Endodermal cell (in vitro differentiated cells): ENCODE measurements around the gene CC2D2A. TPM values are rescaled to one million over a fixed set of nuclear protein-coding genes. Genes with fewer than 3 reads are reported as not detected.

Experiments
- DNase-seq: peaks from one replicate; pipeline ENCODE4 v3.0.0-alpha.2; 2017
- H3K27ac ChIP-seq: 2 replicates; pipeline ENCODE4 v1.5.1; 2013; ENCODE audit warnings: mild to moderate bottlenecking, low read depth, low read length, moderate library complexity
- H3K27me3 ChIP-seq: 2 replicates; pipeline ENCODE4 v1.6.1; 2013; ENCODE audit warnings: mild to moderate bottlenecking, low read length, moderate library complexity; ENCODE audit not compliant: insufficient read depth, control insufficient read depth, poor library complexity, severe bottlenecking
- H3K36me3 ChIP-seq: 2 replicates; pipeline ENCODE4 v1.7.0; 2013; ENCODE audit warnings: mild to moderate bottlenecking, low read length, moderate library complexity; ENCODE audit not compliant: control insufficient read depth, insufficient read depth
- H3K4me1 ChIP-seq: one replicate; pipeline ENCODE4 v1.7.0; 2013; ENCODE audit warnings: low read length; ENCODE audit not compliant: control insufficient read depth, insufficient read depth
- H3K4me3 ChIP-seq: 2 replicates; pipeline ENCODE4 v1.5.1; 2013; ENCODE audit warnings: mild to moderate bottlenecking, low read length, moderate library complexity
- H3K9ac ChIP-seq: 2 replicates; pipeline ENCODE4 v1.6.1; 2013; ENCODE audit warnings: mild to moderate bottlenecking, low read length, moderate library complexity; ENCODE audit not compliant: poor library complexity, severe bottlenecking; ENCODE audit errors: extremely low read depth
- H3K9me3 ChIP-seq: 2 replicates; pipeline ENCODE4 v1.6.1; 2013; ENCODE audit warnings: mild to moderate bottlenecking, low read length, moderate library complexity; ENCODE audit not compliant: control insufficient read depth
- H3K27ac Mint-ChIP-seq: 2 replicates; pipeline ENCODE4 v1.8.0; 2020; ENCODE audit warnings: mixed read lengths
- H3K27me3 Mint-ChIP-seq: 2 replicates; pipeline ENCODE4 v1.8.0; 2021; ENCODE audit warnings: mild to moderate bottlenecking, mixed read lengths; ENCODE audit not compliant: insufficient read depth
- H3K36me3 Mint-ChIP-seq: 2 replicates; pipeline ENCODE4 v1.8.0; 2020; ENCODE audit warnings: low read depth, mixed read lengths
- H3K4me1 Mint-ChIP-seq: 2 replicates; pipeline ENCODE4 v1.8.0; 2020; ENCODE audit warnings: mixed read lengths
- H3K4me3 Mint-ChIP-seq: 2 replicates; pipeline ENCODE4 v1.8.0; 2020; ENCODE audit warnings: mild to moderate bottlenecking, moderate library complexity, mixed read lengths
- H3K9me3 Mint-ChIP-seq: 2 replicates; pipeline ENCODE4 v1.8.0; 2020; ENCODE audit warnings: mild to moderate bottlenecking, mixed read lengths
- WGBS, 2 experiments: methylation state at CpG; one replicate each; pipeline versions ENCODE4 v1.1.5 to v1.1.7; 2013; ENCODE audit warnings: missing lambda C conversion rate in 2 of 2, mixed read lengths in 1 of 2; ENCODE audit not compliant: insufficient coverage in 1 of 2, insufficient read length in 1 of 2; 5-methylcytosine and 5-hydroxymethylcytosine counted together
- total RNA-seq, 2 donors: library from RNA; stranded (reverse); fragmentation: NEBNext Ultra II Directional in 1 of 2; extraction: Animal tissue kit (Norgen Biotek cat#: 25700) in 1 of 2; gene quantifications; 2 replicates in 1 of 2; 3 replicates in 1 of 2; pipeline ENCODE4 v1.2.1, GENCODE V29; 2021
- TF ChIP-seq, protein P1 (sequence below): fragments of 200-600 bp; sonication (generic); conservative IDR thresholded peaks from 2 replicates; pipeline ENCODE4 v1.5.0; 2021; ENCODE audit warnings: antibody characterized with exemption, mild to moderate bottlenecking

CC2D2A gene
- total RNA-seq, 2 donors from 2014 or later, result 12.3 to 25.2 TPM

DNA sequence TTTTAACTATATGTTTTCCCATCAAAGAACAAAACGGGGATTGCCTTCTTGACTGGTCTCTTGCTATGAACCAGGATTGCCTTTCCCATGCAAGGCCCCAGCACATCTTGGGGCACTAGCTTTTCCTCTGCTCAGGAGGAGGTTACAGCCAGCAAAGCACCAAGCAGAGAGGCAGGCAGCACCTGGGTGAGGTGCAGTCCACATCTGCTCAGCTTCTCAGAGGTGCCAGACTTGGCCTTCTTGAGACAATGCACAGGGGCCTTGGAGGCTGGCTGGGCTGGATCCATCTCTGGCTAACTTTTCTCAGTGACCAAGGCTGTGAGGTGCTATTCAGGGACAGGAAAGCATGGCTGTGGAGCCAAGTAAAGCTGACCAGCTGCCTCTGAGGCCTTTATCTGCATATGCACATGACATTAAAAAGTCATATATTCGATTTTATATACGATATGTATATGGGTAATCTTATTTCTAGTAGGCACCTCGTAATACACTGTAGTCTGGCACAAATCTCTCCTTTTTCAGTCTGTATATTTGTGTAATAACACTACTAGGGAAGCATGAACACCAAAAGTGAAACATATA lies 86.9 kb downstream of the CC2D2A start:
- Histone ChIP-seq H3K27me3 (no peaks in the 10 kb centered on the region), H3K36me3 (no peaks in the 10 kb centered on the region), H3K9me3 (no peaks in the 10 kb centered on the region), H3K4me1 (no peaks in the 10 kb centered on the region), H3K4me3 (no peak overlapping the region), H3K27ac (no peak overlapping the region), H3K9ac (no peak overlapping the region)
- H3K9me3 Mint-ChIP-seq, result no peaks in the 10 kb centered on the region
- H3K27ac Mint-ChIP-seq, result no peak overlapping the region
- TF ChIP-seq, protein P1, sequence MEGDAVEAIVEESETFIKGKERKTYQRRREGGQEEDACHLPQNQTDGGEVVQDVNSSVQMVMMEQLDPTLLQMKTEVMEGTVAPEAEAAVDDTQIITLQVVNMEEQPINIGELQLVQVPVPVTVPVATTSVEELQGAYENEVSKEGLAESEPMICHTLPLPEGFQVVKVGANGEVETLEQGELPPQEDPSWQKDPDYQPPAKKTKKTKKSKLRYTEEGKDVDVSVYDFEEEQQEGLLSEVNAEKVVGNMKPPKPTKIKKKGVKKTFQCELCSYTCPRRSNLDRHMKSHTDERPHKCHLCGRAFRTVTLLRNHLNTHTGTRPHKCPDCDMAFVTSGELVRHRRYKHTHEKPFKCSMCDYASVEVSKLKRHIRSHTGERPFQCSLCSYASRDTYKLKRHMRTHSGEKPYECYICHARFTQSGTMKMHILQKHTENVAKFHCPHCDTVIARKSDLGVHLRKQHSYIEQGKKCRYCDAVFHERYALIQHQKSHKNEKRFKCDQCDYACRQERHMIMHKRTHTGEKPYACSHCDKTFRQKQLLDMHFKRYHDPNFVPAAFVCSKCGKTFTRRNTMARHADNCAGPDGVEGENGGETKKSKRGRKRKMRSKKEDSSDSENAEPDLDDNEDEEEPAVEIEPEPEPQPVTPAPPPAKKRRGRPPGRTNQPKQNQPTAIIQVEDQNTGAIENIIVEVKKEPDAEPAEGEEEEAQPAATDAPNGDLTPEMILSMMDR, result no peak
- H3K36me3 Mint-ChIP-seq, result peaks cover 15% of the 10 kb centered on the region
- H3K4me3 Mint-ChIP-seq, result no peak overlapping the region
- 67 to 93% methylated on average over 1 to 4 of the region's 4 CpGs for WGBS, 2 experiments
- H3K4me1 Mint-ChIP-seq, result peaks cover 23% of the 10 kb centered on the region
- H3K27me3 Mint-ChIP-seq, result no peaks in the 10 kb centered on the region
- no peak for DNase-seq

DNA sequence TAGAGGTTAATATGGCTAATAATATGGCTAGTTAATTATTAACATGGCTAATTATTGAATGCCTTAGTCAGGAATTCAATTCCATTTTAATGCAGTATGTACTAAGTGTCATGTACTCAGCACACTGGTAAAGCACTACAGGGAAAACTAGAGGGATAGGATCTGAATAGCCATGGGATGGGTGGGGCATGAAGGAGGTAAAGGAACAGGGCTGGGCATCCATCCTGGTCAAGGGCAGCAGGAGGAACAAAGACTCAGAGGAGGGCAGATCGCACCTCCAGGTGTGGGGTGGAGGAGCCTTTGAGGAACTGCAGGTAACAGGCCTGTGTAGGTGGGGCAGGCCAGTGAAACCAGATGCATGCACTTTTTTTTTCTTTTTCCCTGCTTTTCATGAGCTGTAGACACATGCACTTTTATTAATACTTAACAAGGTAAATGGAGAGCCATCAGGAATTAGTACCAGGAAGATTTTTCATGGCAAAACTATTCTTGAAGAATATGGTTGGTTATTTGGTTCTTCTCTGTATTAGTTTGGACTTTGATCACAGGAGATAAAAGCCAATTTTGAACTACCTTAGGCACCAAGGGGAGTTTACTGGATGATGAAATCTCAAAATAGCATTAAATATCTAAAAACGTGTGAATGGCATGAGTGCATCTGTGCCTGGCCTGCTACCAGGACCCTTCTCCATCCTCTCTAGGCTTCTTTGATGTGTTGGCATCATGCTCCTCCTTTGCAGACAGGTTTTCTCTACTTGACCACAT lies 88.3 kb downstream of the CC2D2A start:
- H3K4me1 Mint-ChIP-seq, result peaks cover 9% of the 10 kb centered on the region
- Histone ChIP-seq H3K27me3 (no peaks in the 10 kb centered on the region), H3K9ac (no peak overlapping the region), H3K27ac (no peak overlapping the region), H3K4me3 (no peak overlapping the region), H3K36me3 (no peaks in the 10 kb centered on the region), H3K9me3 (no peaks in the 10 kb centered on the region), H3K4me1 (no peaks in the 10 kb centered on the region)
- no peaks in the 10 kb centered on the region for H3K27me3 Mint-ChIP-seq
- H3K4me3 Mint-ChIP-seq, result no peak overlapping the region
- no peak overlapping the region for H3K27ac Mint-ChIP-seq
- no peaks in the 10 kb centered on the region for H3K9me3 Mint-ChIP-seq
- 91% methylated on average over 2 of the region's 2 CpGs; no CpG with 5 or more reads in 1 of the 2 experiments for WGBS, 2 experiments
- TF ChIP-seq, protein P1, result no peak
- no peak for DNase-seq
- H3K36me3 Mint-ChIP-seq, result peaks cover 15% of the 10 kb centered on the region

DNA sequence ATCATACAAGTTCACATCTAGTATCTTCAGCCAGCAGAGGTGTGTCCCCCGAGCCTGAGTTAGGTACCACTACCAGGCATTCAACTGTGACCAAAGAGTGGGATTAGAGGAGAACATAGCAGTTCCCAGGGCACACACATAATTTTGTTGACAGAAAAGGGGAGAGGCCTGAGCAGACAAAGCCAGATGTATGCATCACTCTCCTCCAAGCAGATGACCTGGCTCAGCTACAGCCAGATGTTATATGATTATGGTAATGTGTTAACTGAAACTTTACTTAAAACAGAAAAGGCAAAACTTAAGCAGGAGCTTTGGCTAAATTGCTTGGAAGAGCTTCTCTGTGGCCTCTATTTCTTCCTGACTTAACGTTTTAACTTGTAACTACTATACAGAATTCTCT lies 88.9 kb downstream of the CC2D2A start:
- Histone ChIP-seq H3K36me3 (no peaks in the 10 kb centered on the region), H3K4me3 (no peak overlapping the region), H3K4me1 (no peaks in the 10 kb centered on the region), H3K27me3 (no peaks in the 10 kb centered on the region), H3K27ac (no peak overlapping the region), H3K9ac (no peak overlapping the region), H3K9me3 (no peaks in the 10 kb centered on the region)
- H3K27ac Mint-ChIP-seq, result no peak overlapping the region
- no peak overlapping the region for H3K4me3 Mint-ChIP-seq
- no peaks in the 10 kb centered on the region for H3K9me3 Mint-ChIP-seq
- H3K36me3 Mint-ChIP-seq, result peaks cover 15% of the 10 kb centered on the region
- TF ChIP-seq, protein P1, result no peak
- DNase-seq, result no peak
- WGBS, 2 experiments, result 92 to 93% methylated on average over 2 of the region's 2 CpGs
- peaks cover 7% of the 10 kb centered on the region for H3K4me1 Mint-ChIP-seq
- no peaks in the 10 kb centered on the region for H3K27me3 Mint-ChIP-seq
